Breast epithelium (tissue), 3 donors: ENCODE data around the gene SLC2A13.

Source experiments
- POLR2A ChIP-seq: fragments of 450-650 bp; IDR thresholded peaks from one replicate; pipeline ENCODE4 v1.6.1; 2016; ENCODE audit warnings: antibody characterized with exemption, mild to moderate bottlenecking, moderate library complexity
- POLR2AphosphoS5 ChIP-seq, 3 donors: sonication (generic); formaldehyde crosslinking; IDR thresholded peaks; one replicate each; pipeline ENCODE4 v1.6.1; 2017; ENCODE audit warnings: antibody characterized with exemption in 3 of 3
- TF ChIP-seq, protein P1 (sequence below), 3 donors: fragments of 450-650 bp; IDR thresholded peaks; one replicate each; pipeline ENCODE4 v1.5.1; 2016 to 2017; ENCODE audit warnings: antibody characterized with exemption in 3 of 3, mild to moderate bottlenecking in 3 of 3, moderate library complexity in 3 of 3

DNA sequence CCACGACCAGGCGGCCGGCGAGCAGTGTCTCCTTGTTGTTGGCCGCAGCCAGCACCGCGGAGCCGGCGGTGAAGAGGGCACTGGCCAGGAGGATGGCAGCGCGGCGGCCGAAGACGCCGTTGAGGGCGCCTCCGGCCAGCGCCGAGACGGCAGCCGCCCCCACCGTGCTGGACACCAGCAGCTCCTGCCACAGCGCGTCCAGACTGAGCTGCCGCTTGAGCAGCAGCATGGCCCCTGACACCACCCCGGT is 691 bp downstream of the SLC2A13 start:
- TF ChIP-seq, protein P1, sequence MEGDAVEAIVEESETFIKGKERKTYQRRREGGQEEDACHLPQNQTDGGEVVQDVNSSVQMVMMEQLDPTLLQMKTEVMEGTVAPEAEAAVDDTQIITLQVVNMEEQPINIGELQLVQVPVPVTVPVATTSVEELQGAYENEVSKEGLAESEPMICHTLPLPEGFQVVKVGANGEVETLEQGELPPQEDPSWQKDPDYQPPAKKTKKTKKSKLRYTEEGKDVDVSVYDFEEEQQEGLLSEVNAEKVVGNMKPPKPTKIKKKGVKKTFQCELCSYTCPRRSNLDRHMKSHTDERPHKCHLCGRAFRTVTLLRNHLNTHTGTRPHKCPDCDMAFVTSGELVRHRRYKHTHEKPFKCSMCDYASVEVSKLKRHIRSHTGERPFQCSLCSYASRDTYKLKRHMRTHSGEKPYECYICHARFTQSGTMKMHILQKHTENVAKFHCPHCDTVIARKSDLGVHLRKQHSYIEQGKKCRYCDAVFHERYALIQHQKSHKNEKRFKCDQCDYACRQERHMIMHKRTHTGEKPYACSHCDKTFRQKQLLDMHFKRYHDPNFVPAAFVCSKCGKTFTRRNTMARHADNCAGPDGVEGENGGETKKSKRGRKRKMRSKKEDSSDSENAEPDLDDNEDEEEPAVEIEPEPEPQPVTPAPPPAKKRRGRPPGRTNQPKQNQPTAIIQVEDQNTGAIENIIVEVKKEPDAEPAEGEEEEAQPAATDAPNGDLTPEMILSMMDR (IDR thresholded peaks at IDR 0.05): no peak
- TF ChIP-seq POLR2A (no peak), POLR2AphosphoS5 (IDR thresholded peaks at IDR 0.05) (no peak)
